H1 (cell line): ENCODE measurements around the gene INTS7. TPM values are rescaled to one million over a fixed set of nuclear protein-coding genes. Genes with fewer than 3 reads are reported as not detected.

Experiments used
- BCL11A ChIP-seq, 2 experiments: IDR thresholded peaks; one replicate each; pipeline ENCODE4 v1.6.1; 2011; ENCODE audit warnings: low read depth in 2 of 2, low read length in 2 of 2, mild to moderate bottlenecking in 2 of 2
- EGR1 ChIP-seq: IDR thresholded peaks from 2 replicates; pipeline ENCODE4 v1.6.1; 2011; ENCODE audit warnings: low read depth, low read length, borderline replicate concordance
- polyA plus RNA-seq, 7 experiments: library from polyadenylated mRNA; depleted of rRNA in 3 of 7; stranded (reverse) in 5 of 7; unstranded in 2 of 7; fragments of >200 nt in 5 of 7; fragments of 200-250 nt in 2 of 7; gene quantifications; 1 replicate in 5 of 7; 2 replicates in 1 of 7; 4 replicates in 1 of 7; pipeline versions ENCODE4 v1.2.1 to v1.2.3, GENCODE V29; 2011 to 2013; ENCODE audit warnings: missing spikeins in 2 of 7, mixed read lengths in 2 of 7
- total RNA-seq: library from RNA; stranded (reverse); fragmentation: NEBNext Ultra II Directional; extraction: Animal tissue kit (Norgen Biotek cat#: 25700); gene quantifications from 2 replicates; pipeline ENCODE4 v1.2.1, GENCODE V29; 2021

INTS7 gene
- total and polyA plus RNA-seq, 2 of the 8 experiments (the other 6 are each of a cell fraction or from before 2014, with no cell fraction given) = 15.2 to 22.4 TPM

- TF ChIP-seq BCL11A (IDR thresholded peaks at IDR 0.05; ENCODE audit: low read depth in 2 of 2, low read length in 2 of 2) (no peak), EGR1 (no peak)
Observed at GRCh38 chr1:211952299-211952698, 83.1 kb downstream of the INTS7 start (continued).
